HL-60 (cell line): Measurements from ENCODE around the gene MDFIC.
A peak's percentile ranks its signal among the peaks of the same experiment; 100 is the strongest.

Experiments used
- DNase-seq, 2 experiments: peaks; one replicate each; pipeline ENCODE4 v3.0.0-alpha.2; 2010 to 2020; ENCODE audit warnings: low read depth in 1 of 2, low spot score in 1 of 2
- H3K27ac ChIP-seq: fragments of 250-450 bp; sonication (Bioruptor Pico); replicated peaks from 2 replicates; pipeline ENCODE4 v1.5.1; 2020; ENCODE audit warnings: mild to moderate bottlenecking, moderate library complexity
- H3K27me3 ChIP-seq: fragments of 250-450 bp; sonication (Bioruptor Pico); 2 replicates; pipeline ENCODE4 v1.5.1; 2021; ENCODE audit warnings: mild to moderate bottlenecking, moderate library complexity; ENCODE audit not compliant: insufficient read depth, poor library complexity, severe bottlenecking
- H3K4me3 ChIP-seq: replicated peaks from 2 replicates; pipeline ENCODE4 v1.5.1; 2011; ENCODE audit warnings: mild to moderate bottlenecking, control low read depth, low read length; ENCODE audit not compliant: insufficient read depth
- CTCF ChIP-seq: IDR thresholded peaks from one replicate; pipeline ENCODE4 v1.5.1; 2011; ENCODE audit warnings: low read length, control low read depth, inconsistent platforms; ENCODE audit not compliant: insufficient read depth
- GABPA ChIP-seq: IDR thresholded peaks from 2 replicates; pipeline ENCODE4 v1.6.1; 2012; ENCODE audit warnings: low read depth
- POLR2AphosphoS5 ChIP-seq: IDR thresholded peaks from 2 replicates; pipeline ENCODE4 v1.6.1; 2012; ENCODE audit warnings: low read depth
- REST ChIP-seq: IDR thresholded peaks from 2 replicates; pipeline ENCODE4 v1.6.1; 2012; ENCODE audit warnings: low read depth; ENCODE audit not compliant: insufficient replicate concordance
- SPI1 ChIP-seq: IDR thresholded peaks from 2 replicates; pipeline ENCODE4 v1.6.1; 2012; ENCODE audit warnings: low read depth, mild to moderate bottlenecking, borderline replicate concordance

MDFIC gene

GRCh38 chr7:115059321-115059720 is 137.4 kb downstream of the MDFIC start:
- H3K27ac ChIP-seq, result no peak overlapping the region
- DNase-seq, result no peak
- TF ChIP-seq CTCF (no peak), REST (no peak), GABPA (no peak), POLR2AphosphoS5 (no peak), SPI1 (no peak)

DNA sequence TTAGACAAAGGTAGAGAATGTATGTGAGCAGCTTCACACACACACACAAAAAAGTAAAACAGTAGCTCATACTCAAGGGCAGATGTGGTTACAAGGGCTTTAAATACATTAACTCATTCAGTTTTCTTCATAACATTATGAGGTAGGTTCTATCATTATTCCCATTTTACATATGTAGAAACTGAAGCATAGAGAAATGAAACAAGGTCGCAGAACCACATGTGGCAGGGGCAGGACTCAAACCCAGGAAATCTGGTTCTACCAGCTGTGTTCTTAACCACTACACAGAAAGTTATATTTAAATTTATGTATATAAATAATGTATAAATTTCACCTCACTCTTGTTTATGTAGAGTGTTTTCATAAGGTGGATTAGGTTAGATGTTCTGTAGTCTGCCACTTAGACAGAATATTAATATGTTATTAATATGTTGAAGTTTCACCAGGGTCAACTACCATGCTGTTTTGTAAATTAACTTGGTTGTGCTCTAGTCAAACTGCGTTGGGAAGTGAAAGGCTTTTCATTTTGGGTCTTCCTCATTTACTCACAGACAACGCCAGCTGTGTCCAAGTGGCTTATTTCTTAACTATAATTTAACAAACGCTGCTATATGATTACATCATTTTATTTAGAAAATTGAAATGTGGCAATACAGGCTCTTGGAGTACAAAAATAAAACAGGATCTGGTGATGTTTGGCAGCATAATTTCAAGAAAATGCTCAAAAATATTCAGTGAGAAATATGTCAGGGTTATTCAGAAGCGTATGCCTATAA is 138.4 kb downstream of the MDFIC start:
- peak overlapping the region; percentile 54 for H3K27ac ChIP-seq
- H3K27me3 ChIP-seq, result no peaks in the 10 kb centered on the region
- peak; percentile 53 to 56 for DNase-seq
- peak; percentile 80 for TF ChIP-seq SPI1
- no peak for TF ChIP-seq GABPA
- no peak overlapping the region for H3K4me3 ChIP-seq

More at GRCh38 chr7:115059321-115059720, 137.4 kb downstream of the MDFIC start:
- no peaks in the 10 kb centered on the region for H3K27me3 ChIP-seq
- no peak overlapping the region for H3K4me3 ChIP-seq

GRCh38 chr7:115066050-115066449 is 144.2 kb downstream of the MDFIC start:
- no peak overlapping the region for H3K4me3 ChIP-seq
- peak in 1 of 2 experiments; percentile 50 for DNase-seq
- no peaks in the 10 kb centered on the region for H3K27me3 ChIP-seq
- TF ChIP-seq SPI1, result no peak
- TF ChIP-seq REST, result no peak
- TF ChIP-seq GABPA, result no peak
- no peak for TF ChIP-seq POLR2AphosphoS5
- no peak for TF ChIP-seq CTCF
- H3K27ac ChIP-seq, result no peak overlapping the region

DNA sequence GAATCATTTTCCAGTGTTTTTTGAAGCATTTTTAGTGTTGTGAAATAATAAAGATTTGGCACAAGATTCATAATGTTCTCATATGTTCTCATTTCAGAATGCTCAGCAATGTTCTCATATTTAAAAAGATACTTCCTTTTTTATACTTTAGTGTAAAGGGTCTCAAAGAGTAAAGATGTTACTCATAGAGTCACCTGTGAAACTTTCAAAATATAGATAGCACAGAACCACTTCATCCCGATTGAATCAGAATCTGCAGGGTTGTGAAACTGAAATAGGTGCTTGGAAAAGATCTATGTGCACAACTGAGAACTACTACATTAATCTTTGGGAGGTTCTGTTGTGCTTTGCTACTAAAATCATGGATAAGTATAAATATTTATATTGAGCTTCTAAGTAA is 144.7 kb downstream of the MDFIC start:
- Histone ChIP-seq H3K4me3 (no peak overlapping the region), H3K27ac (no peak overlapping the region), H3K27me3 (no peaks in the 10 kb centered on the region)
- no peak for DNase-seq
- TF ChIP-seq REST, result no peak
- TF ChIP-seq CTCF, result no peak
- TF ChIP-seq SPI1, result no peak
- no peak for TF ChIP-seq GABPA
- no peak for TF ChIP-seq POLR2AphosphoS5
